Memory B cell (primary cell): Measurements from ENCODE around the gene AFF1.

Experiments
- ATAC-seq: fragments of 150-1000 bp; cut with Tn5 transposase; 2 replicates; pipeline ENCODE4 v1.10.0; 2021; ENCODE audit warnings: low read depth, mild to moderate bottlenecking, moderate library complexity
- DNase-seq, 2 donors: peaks; one replicate each; pipeline ENCODE4 v3.0.0; 2022; ENCODE audit warnings: low spot score in 2 of 2
- H3K27ac Mint-ChIP-seq: one replicate; pipeline ENCODE4 v1.8.0; 2022; ENCODE audit warnings: mild to moderate bottlenecking, moderate library complexity, mixed read lengths
- H3K27me3 Mint-ChIP-seq: one replicate; pipeline ENCODE4 v1.8.0; 2022; ENCODE audit warnings: mixed read lengths
- H3K36me3 Mint-ChIP-seq: one replicate; pipeline ENCODE4 v1.8.0; 2022; ENCODE audit warnings: mild to moderate bottlenecking, mixed read lengths
- H3K4me1 Mint-ChIP-seq: one replicate; pipeline ENCODE4 v1.8.0; 2022; ENCODE audit warnings: mixed read lengths
- H3K4me3 Mint-ChIP-seq: one replicate; pipeline ENCODE4 v1.8.0; 2022; ENCODE audit warnings: mild to moderate bottlenecking, moderate library complexity, mixed read lengths
- H3K9me3 Mint-ChIP-seq: one replicate; pipeline ENCODE4 v1.8.0; 2022; ENCODE audit warnings: mixed read lengths

The AFF1 gene

GRCh38 chr4:87045234-87045558 lies 110.4 kb downstream of the AFF1 start:
- H3K4me3 Mint-ChIP-seq, result no peak overlapping the region
- ATAC-seq (no peak), DNase-seq (no peak)
- peaks cover 8% of the 10 kb centered on the region for H3K36me3 Mint-ChIP-seq
- no peak overlapping the region for H3K27ac Mint-ChIP-seq
- no peaks in the 10 kb centered on the region for H3K27me3 Mint-ChIP-seq
- peaks cover 16% of the 10 kb centered on the region for H3K4me1 Mint-ChIP-seq
- H3K9me3 Mint-ChIP-seq, result no peaks in the 10 kb centered on the region

DNA sequence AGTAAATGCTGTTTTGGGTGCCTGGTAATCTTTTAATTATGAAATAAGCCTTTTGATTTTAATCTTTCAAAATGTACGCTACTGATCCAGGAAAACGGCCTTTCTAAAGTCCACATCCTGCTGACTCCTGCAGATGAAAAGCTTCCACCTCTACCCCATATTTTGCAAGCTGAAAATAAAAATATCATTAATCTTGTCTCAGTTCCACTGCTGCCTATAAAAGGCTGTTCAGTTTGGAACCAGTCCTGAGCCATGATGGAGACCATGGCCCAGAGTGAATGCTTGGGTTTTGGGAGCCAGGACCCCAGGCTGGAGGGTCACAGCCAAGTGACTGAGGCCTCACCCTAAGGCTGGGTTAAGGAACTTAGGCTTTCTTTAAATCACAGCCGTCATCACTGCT lies 110.8 kb downstream of the AFF1 start:
- H3K27ac Mint-ChIP-seq, result no peak overlapping the region
- ATAC-seq (no peak), DNase-seq (no peak)
- H3K9me3 Mint-ChIP-seq, result no peaks in the 10 kb centered on the region
- H3K4me1 Mint-ChIP-seq, result peaks cover 18% of the 10 kb centered on the region
- peaks cover 10% of the 10 kb centered on the region for H3K36me3 Mint-ChIP-seq
- H3K4me3 Mint-ChIP-seq, result no peak overlapping the region
- no peaks in the 10 kb centered on the region for H3K27me3 Mint-ChIP-seq

DNA sequence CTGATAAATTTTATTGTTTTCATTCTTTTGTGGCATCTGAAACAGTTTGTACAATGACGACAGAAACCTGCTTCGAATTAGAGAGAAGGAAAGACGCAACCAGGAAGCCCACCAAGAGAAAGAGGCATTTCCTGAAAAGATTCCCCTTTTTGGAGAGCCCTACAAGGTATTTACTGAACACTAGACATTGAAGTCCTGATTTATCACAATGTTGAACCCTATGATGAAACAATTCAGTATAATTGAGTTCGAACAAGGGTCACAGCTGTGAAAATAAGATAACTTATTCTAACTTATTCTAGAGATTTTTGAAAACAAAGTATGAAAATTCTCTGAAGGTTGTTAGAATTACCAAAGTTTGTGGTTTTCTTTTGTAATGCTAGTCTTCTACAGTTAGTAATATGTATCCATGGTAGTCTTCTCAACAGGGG lies 111.3 kb downstream of the AFF1 start:
- ATAC-seq (no peak), DNase-seq (no peak)
- no peaks in the 10 kb centered on the region for H3K27me3 Mint-ChIP-seq
- H3K4me3 Mint-ChIP-seq, result no peak overlapping the region
- H3K27ac Mint-ChIP-seq, result no peak overlapping the region
- no peaks in the 10 kb centered on the region for H3K9me3 Mint-ChIP-seq
- H3K4me1 Mint-ChIP-seq, result peaks cover 22% of the 10 kb centered on the region
- H3K36me3 Mint-ChIP-seq, result peaks cover 14% of the 10 kb centered on the region

DNA sequence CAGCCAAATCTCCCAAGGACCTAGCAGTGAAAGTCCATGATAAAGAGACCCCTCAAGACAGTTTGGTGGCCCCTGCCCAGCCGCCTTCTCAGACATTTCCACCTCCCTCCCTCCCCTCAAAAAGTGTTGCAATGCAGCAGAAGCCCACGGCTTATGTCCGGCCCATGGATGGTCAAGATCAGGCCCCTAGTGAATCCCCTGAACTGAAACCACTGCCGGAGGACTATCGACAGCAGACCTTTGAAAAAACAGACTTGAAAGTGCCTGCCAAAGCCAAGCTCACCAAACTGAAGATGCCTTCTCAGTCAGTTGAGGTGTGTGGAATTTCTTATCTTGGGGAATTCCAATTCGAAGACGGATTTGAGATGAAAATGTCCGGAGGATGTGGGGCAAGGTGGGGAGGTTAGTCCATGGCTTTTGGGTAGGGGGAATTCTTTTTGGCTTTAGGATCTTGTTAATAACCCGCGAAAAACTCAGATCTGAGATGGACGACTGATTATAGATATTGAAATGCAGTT lies 112.5 kb downstream of the AFF1 start:
- ATAC-seq (no peak), DNase-seq (no peak)
- Mint-ChIP-seq H3K4me3 (no peak overlapping the region), H3K4me1 (peaks cover 22% of the 10 kb centered on the region), H3K27me3 (no peaks in the 10 kb centered on the region), H3K9me3 (no peaks in the 10 kb centered on the region), H3K27ac (no peak overlapping the region), H3K36me3 (peaks cover 14% of the 10 kb centered on the region)

DNA sequence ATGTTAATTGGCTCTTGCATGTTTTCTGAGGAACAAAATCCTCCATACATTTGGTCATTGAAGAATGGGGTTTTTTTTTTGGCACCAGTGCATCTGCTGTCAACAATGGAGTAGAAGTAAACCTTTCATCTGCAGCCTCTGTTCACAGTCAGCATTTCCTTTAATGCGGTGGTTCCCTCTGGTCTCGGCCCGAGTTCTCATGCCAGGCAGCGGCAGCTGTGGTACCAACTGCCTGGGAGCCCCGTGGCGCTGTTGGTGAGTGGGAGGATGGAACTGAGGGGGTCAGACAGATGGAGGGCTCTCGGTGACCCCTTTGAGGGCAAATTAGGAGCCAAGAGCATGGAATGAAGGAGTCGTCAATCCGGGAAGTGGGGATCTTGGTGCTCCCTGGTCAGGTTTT lies 114.7 kb downstream of the AFF1 start:
- ATAC-seq (no peak), DNase-seq (no peak)
- Mint-ChIP-seq H3K4me3 (no peak overlapping the region), H3K36me3 (peaks cover 20% of the 10 kb centered on the region), H3K9me3 (no peaks in the 10 kb centered on the region), H3K4me1 (peaks cover 26% of the 10 kb centered on the region), H3K27me3 (no peaks in the 10 kb centered on the region), H3K27ac (no peak overlapping the region)

DNA sequence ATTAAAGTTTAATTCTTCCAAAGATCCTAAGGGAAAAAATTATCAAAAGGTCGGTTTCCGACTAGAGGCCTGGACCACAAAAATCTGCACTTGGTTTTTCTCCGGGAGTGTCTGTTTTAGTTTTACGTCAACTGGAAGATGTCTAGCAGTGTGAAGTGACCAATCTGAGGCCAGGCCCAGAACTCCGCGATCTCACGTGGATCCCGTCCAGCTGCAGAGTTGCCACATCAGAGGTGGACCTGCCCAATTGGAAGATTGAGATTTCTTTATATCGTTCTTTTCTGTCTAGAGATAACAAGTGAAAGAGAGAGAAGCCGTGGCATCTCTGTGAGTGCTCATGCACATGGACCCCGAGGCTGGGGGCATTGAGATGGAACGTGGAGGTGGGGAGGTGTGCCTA lies 115.8 kb downstream of the AFF1 start:
- H3K4me3 Mint-ChIP-seq, result no peak overlapping the region
- ATAC-seq, result no peak
- DNase-seq, result no peak
- peaks cover 20% of the 10 kb centered on the region for H3K36me3 Mint-ChIP-seq
- no peaks in the 10 kb centered on the region for H3K9me3 Mint-ChIP-seq
- no peaks in the 10 kb centered on the region for H3K27me3 Mint-ChIP-seq
- peaks cover 30% of the 10 kb centered on the region for H3K4me1 Mint-ChIP-seq
- H3K27ac Mint-ChIP-seq, result no peak overlapping the region

DNA sequence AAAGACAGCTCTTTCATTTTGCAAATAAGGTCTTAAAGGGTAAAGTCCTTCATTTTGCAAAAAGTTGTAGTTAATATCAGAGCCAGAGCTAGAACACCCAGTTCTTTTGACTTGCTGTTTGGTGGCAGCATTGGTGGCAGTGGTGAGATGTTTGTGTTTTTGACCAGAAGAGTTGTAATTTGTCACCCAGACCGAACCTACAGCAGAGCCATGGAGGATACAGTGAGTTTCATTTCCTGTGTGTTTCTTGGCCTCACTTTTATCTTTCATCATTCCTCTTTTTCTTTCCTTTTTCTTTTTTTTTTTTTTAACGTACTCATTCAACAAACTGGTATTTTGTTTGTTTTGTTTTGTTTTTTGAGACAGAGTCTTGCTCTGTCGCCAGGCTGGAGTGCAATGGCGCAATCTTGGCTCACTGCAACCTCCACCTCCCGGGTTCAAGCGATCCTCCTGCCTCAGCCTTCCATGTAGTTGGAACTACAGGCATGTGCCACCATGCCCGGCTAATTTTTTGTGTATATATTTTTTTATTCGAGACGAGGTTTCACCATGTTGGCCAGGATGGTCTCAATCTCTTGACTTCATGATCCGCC lies 116.4 kb downstream of the AFF1 start:
- peaks cover 22% of the 10 kb centered on the region for H3K36me3 Mint-ChIP-seq
- H3K27me3 Mint-ChIP-seq, result no peaks in the 10 kb centered on the region
- no peak overlapping the region for H3K4me3 Mint-ChIP-seq
- DNase-seq (no peak), ATAC-seq (no peak)
- no peak overlapping the region for H3K27ac Mint-ChIP-seq
- H3K9me3 Mint-ChIP-seq, result no peaks in the 10 kb centered on the region
- H3K4me1 Mint-ChIP-seq, result peaks cover 32% of the 10 kb centered on the region

GRCh38 chr4:87052615-87053014 lies 117.8 kb downstream of the AFF1 start:
- no peaks in the 10 kb centered on the region for H3K27me3 Mint-ChIP-seq
- H3K36me3 Mint-ChIP-seq, result peaks cover 19% of the 10 kb centered on the region
- DNase-seq (no peak), ATAC-seq (no peak)
- no peaks in the 10 kb centered on the region for H3K9me3 Mint-ChIP-seq
- no peak overlapping the region for H3K27ac Mint-ChIP-seq
- H3K4me3 Mint-ChIP-seq, result no peak overlapping the region
- peaks cover 37% of the 10 kb centered on the region for H3K4me1 Mint-ChIP-seq

DNA sequence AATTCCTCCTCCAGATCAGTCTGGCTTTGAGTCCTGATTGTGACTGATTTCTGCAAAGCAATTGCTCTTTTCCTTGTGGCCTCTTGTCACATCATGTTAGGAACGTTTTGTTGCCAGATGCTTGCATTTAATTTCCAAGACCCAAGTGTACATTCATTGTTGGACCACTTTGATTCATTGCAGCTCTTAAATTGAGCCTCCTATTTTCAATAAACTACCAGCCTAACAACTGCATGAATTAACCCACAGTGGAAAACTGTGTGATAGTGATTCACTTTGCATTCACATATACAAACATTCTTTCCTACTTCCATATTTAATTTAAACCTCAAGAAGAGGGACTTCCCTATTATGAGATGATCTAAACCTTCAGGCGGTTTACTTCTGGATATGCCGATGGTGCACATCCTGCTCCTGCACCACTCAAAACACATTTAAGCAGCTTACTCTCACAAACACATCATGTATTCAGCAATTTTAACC lies 118.4 kb downstream of the AFF1 start:
- H3K36me3 Mint-ChIP-seq, result peaks cover 17% of the 10 kb centered on the region
- ATAC-seq (no peak), DNase-seq (no peak)
- H3K4me3 Mint-ChIP-seq, result no peak overlapping the region
- peaks cover 38% of the 10 kb centered on the region for H3K4me1 Mint-ChIP-seq
- no peak overlapping the region for H3K27ac Mint-ChIP-seq
- no peaks in the 10 kb centered on the region for H3K27me3 Mint-ChIP-seq
- H3K9me3 Mint-ChIP-seq, result no peaks in the 10 kb centered on the region

DNA sequence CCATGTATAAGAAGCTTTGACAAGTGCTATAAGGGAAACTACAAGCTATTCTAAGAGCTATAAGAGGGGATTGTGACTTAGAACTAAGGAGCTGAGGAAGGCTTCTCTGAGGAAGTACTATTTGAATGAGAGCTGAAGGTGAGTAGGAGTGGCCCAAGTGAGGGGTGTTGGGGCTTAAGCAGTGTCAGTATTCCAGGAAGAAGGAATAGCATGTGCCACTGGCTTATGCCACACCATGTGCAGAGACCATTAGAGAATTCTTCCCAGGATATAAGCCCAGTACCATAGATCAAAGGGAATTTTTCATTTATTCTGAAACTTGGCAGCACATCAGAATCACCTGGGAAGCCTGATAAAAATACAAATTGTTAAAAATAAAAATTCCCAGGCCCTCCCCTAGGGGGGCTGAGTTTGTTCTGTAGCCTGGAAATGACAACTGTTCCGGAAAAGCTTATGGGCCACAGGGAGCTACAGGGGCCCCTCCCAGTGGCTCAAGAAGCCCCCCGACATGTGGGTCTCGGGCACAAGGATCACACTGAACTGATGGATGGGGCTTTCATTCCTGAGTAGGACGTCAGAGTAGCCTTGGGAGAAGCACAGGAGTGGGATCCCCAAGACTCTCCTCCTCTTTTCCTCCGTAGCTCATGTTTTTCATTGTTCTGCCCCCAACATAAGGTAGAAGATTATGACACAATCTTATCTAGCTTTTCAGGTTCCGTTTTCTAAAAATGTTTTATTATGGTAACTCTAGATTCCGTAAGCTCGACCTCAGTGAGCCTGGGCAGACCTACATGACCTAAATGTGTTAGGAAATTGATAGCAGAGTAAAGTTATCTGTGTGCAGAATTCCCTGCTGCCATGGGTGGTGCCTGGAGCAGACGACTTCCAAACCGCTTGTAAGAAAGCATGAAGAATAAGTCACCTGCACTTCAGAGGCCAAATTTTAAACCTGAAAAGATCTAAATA lies 119.3 kb downstream of the AFF1 start:
- ATAC-seq (no peak), DNase-seq (no peak)
- Mint-ChIP-seq H3K27ac (no peak overlapping the region), H3K4me1 (peaks cover 46% of the 10 kb centered on the region), H3K27me3 (no peaks in the 10 kb centered on the region), H3K4me3 (no peak overlapping the region), H3K9me3 (no peaks in the 10 kb centered on the region), H3K36me3 (peaks cover 18% of the 10 kb centered on the region)

GRCh38 chr4:87054900-87055299 lies 120.1 kb downstream of the AFF1 start:
- H3K4me1 Mint-ChIP-seq, result peaks cover 51% of the 10 kb centered on the region
- ATAC-seq (no peak), DNase-seq (no peak)
- no peaks in the 10 kb centered on the region for H3K9me3 Mint-ChIP-seq
- H3K36me3 Mint-ChIP-seq, result peaks cover 24% of the 10 kb centered on the region
- no peaks in the 10 kb centered on the region for H3K27me3 Mint-ChIP-seq
- no peak overlapping the region for H3K27ac Mint-ChIP-seq
- H3K4me3 Mint-ChIP-seq, result no peak overlapping the region

DNA sequence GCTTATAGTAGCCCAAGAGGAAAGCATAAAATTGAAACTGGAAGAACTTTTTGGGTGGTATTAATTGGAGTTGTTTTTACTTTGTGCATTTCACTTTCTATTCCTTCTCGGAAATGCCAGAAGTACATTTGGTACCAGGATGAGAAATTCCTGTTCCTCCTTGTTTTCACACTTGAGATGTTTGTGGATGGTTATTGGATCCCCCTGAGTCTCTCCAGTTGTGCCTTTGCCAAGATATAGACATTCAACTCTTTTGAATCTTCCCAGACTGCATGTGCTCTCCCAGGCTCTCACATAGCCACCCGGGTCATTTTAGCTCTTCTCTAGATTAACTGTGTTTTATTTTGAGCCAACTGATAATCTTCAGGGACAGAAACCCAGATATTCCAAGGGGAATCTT lies 120.5 kb downstream of the AFF1 start:
- Mint-ChIP-seq H3K4me1 (peaks cover 51% of the 10 kb centered on the region), H3K27me3 (no peaks in the 10 kb centered on the region), H3K9me3 (no peaks in the 10 kb centered on the region), H3K4me3 (no peak overlapping the region), H3K27ac (no peak overlapping the region), H3K36me3 (peaks cover 24% of the 10 kb centered on the region)
- DNase-seq, result no peak
- ATAC-seq, result no peak

DNA sequence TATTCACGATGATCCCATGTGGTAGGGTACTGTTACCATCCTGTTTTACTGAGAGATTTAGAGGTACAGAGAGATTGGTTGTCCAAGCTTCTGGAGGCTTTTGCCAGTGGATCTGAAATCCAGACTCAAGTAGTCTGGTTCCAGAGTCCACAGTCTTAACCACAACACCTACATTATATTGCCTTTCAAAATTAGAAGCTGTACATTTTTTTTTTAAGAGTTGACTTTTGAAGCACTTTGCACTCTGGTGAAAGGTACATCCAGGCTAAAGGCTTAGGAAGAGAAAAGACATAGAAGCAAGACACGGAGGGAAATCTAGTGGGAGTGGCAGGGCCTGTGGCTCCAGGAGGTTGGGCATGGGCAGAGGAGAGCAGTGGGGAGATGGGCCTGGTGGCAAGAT lies 122.1 kb downstream of the AFF1 start:
- H3K27ac Mint-ChIP-seq, result no peak overlapping the region
- H3K9me3 Mint-ChIP-seq, result no peaks in the 10 kb centered on the region
- no peak overlapping the region for H3K4me3 Mint-ChIP-seq
- H3K4me1 Mint-ChIP-seq, result peaks cover 45% of the 10 kb centered on the region
- peaks cover 22% of the 10 kb centered on the region for H3K36me3 Mint-ChIP-seq
- H3K27me3 Mint-ChIP-seq, result no peaks in the 10 kb centered on the region
- no peak for ATAC-seq
- no peak for DNase-seq

DNA sequence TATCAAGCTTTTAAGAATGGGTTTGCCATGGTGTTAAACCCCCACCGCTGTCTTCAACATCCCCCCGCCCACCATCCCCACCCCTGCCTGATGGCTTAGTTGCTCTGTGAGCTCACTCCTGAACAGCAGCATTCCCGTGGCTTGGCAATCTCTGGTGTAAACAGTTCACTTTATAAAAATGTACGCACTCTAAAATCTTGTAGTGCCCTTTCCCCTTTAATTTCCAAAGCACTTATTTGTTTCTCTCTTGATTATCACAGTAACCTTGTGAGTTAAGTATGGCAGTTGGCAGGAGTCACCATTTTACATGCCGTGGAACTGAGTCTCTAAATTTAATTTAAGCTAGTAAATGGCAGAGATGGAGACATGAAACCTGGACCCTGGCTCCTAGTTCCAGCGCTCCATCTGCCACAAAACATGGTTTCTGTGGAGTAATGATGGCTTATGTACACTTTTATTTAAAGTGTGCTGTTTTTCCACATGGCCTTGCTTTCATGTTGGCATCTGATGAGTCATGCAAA lies 123.1 kb downstream of the AFF1 start:
- ATAC-seq (no peak), DNase-seq (no peak)
- Mint-ChIP-seq H3K27ac (no peak overlapping the region), H3K4me1 (peaks cover 38% of the 10 kb centered on the region), H3K27me3 (no peaks in the 10 kb centered on the region), H3K4me3 (no peak overlapping the region), H3K9me3 (no peaks in the 10 kb centered on the region), H3K36me3 (peaks cover 20% of the 10 kb centered on the region)
